DMS114 treated with DMSO at 0.1 percent for 48 hours (cell line): Measurements from ENCODE around the gene SBK2.
"Not testable (repeated sequence)": the region's sequence is repeated elsewhere in the genome, so short reads cannot be mapped to it uniquely, and the experiment has no call there.

ENCODE experiments used
- DNase-seq: peaks from one replicate; lab custom pipeline; 2025; ENCODE audit not compliant: unreplicated experiment; lab: John Stamatoyannopoulos, UW

The SBK2 gene, protein sequence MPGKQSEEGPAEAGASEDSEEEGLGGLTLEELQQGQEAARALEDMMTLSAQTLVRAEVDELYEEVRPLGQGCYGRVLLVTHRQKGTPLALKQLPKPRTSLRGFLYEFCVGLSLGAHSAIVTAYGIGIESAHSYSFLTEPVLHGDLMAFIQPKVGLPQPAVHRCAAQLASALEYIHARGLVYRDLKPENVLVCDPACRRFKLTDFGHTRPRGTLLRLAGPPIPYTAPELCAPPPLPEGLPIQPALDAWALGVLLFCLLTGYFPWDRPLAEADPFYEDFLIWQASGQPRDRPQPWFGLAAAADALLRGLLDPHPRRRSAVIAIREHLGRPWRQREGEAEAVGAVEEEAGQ

DNA sequence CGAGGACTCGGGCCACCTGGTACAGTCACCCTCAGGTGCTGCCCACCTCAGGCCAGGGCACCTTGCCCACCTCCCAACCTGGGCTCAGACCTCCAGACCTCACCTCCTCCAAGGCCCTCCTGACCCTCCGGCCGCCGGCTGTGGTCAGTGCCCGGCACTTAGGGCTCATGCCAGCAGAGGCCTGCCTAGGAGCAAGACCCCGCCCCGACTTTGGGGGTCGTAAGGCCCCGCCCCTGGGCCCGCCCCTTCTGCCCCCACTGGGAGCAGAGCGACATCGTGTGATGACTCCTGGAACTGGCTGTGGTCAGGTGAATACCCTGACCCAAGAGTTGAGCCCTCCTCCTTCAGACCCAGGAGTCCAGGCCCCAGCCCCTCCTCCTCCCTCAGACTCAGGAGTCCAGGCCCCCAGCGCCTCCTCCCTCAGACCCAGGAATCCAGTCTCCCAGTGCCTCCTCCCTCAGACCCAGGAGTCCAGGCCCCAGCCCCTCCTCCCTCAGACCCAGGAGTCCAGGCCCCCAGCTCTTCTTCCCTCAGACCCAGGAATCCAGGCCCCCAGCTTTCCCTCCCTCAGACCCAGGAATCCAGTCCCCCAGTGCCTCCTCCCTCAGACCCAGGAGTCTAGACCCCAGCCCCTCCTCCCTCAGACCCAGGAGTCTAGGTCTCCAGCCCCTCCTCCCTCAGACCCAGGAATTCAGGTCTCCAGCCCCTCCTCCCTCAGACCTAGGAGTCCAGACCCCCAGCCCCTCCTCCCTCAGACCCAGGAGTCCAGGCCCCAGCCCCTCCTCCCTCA is at the start of gene SBK2:
SBK2 (minus strand) TSS at position 183 of the 790 bp plus-strand sequence. CDS start 839 bp downstream, outside the sequence.
- no peak for DNase-seq

DNA sequence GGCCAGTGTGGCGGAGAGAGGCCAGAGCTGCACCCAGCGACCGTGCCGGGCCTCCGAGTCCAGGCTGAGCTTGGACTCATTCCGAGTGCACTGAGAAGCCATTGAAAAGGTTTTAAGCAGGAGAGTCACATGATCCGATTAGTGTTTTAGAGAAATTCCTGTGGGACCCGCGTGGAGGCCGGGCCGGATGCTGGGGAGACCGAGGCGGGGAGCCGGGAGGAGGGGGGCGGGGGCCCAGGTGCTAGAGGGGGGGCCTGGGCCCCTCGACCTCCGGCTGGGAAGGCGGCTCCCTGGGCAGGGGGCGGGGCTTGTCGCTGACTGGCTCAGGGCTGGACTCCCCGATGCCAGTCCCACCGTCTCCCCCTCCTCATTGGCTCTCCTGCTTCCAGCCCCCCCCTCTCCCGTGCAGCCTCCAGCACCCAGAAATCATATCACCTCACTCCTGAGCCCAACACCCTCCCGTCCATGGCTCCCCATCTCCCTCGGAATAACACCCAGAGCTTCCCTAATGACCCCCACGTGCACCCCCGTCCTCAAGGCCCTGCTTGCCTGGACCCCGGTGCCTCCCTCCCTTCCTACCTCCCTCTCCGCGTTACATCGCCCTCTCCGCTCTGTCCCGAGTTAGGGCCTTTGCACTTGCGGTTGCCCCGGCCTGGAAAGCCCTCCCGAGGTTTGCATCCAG is 48.9 kb upstream of the SBK2 start:
- peak; percentile 70 for DNase-seq

DNA sequence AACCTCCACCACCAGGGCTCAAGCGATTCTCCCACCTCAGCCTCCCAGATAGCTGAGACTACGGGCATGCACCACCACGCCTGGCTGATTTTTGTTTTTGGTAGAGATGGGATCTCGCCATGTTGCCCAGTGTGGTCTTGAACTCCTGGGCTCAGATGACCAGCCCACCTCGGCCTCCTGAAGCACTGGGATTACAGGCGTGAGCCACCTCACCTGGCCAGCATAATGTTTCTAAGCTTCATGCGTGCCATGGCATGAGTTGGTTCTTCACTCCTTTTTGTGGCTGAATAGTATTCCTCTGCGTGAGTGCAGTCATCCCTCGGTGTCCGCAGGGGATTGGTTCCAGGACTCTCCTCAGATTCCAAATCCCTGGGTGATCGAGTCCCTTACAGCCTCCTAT is 47.9 kb upstream of the SBK2 start:
- DNase-seq, result no peak

DNA sequence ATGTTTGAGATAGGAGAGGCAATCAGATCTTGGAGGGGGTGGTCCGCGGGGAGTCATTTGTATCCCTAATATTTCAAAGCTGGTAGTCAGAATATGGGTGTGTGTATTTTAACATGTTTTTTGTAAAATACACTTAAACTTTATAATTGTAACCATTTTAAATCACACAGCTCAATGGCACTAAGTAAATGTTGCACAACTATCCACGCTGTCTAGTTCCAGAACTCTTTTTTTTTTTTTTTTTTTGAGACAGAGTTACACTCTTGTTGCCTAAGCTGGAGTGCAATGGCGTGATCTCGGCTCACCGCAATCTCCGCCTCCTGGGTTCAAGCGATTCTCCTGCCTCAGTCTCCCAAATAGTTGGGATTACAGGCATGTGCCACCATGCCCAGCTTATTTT is 47.0 kb upstream of the SBK2 start:
- DNase-seq, result not testable (repeated sequence)

DNA sequence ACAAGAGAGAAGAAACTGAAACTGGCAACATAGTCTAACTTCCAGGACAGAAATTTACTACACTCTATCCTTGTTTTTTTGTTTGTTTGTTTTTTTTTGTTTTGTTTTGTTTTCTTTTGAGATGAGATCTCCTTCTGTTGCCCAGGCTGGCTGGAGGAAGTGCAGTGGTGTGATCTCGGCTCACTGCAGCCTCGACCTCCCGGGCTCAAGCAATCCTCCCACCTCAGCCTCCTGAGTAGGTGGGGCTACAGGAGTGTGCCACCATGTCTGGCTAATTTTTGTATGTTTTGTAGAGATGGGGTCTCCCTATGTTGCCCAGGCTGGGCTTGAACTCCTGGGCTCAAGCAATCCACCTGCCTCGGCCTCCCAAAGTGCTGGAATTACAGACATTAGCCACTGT is 45.4 kb upstream of the SBK2 start:
- not testable (repeated sequence) for DNase-seq

DNA sequence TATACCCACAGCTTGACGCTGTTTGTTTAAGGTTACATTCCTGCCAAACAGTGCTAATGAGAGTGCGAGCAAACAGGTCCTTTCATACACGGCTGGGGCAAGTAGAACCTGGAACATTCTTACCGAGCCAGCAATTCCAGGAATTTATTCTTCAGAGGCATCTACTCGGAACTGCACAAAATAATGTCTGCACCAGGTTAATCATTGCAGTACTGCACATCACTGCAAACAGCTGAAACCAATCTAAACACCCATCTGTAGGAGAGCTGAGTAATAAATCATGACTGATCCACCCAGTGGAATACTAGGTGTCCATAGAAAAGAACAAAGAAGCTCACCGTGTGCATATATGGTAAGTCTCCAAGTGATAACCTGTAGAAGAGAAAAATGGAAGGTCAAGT is 44.9 kb upstream of the SBK2 start:
- no peak for DNase-seq

DNA sequence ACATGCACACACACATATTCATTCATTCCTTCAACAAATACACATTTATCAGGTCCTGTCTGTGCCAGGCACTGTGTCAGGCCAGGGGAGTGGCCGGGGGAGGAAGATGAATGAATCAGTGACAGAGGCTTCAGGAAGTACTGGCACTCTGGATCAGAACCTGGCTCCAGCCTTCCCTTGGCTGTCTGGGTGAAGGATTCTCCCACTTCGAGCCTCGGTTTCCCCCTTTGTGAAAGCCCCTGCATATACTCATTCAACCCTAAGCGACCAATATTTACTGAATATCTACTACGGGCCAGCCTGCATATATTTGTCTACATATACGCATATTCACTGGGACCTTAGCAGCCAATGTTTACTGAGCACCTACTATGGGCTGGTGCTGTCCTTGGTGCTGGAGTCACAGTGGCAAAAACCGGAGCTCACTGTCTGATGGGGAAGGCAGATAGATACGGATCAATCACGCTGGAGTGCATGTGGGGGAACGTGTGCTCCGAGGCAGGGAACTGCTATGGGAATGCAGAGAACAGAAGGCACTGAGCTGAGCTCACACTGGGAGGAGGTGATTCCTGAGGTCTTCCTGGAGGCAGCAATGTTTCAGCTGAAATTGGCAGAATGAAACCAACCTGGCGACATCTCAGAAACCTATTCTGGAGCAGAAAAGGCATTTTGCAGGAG is 44.4 kb upstream of the SBK2 start:
- DNase-seq, result no peak

DNA sequence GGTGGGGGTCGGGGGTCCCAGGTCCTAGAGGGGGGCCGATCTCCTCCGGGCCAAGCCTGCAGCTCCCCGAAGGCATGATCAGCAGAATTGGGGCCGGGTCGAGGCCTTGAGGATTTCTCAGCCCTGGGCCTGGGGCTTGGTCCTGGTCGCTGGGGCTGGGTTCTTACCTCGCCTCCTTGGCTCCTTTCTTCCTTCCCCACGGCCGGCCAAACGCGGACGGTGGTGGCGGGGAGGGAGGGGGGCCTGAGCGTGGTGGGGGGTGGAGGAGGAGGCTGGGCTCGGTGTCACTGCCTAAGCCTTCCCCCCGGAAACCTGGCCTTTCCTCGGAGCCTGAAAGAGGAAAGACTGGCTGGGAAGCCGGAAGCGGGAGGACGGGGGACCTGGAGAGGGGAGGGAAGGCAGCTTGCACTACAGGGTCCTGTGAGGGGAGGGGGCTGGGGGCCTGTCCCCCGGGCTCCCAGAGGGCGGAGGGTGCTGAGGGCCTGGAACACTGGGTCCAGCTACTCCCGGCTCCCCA is 43.8 kb upstream of the SBK2 start, which contains the start of gene ZNF579:
ZNF579 (minus strand) TSS at position 221 of the 517 bp plus-strand sequence. CDS start 1,209 bp downstream, outside the sequence.
- peak; percentile 86 for DNase-seq

DNA sequence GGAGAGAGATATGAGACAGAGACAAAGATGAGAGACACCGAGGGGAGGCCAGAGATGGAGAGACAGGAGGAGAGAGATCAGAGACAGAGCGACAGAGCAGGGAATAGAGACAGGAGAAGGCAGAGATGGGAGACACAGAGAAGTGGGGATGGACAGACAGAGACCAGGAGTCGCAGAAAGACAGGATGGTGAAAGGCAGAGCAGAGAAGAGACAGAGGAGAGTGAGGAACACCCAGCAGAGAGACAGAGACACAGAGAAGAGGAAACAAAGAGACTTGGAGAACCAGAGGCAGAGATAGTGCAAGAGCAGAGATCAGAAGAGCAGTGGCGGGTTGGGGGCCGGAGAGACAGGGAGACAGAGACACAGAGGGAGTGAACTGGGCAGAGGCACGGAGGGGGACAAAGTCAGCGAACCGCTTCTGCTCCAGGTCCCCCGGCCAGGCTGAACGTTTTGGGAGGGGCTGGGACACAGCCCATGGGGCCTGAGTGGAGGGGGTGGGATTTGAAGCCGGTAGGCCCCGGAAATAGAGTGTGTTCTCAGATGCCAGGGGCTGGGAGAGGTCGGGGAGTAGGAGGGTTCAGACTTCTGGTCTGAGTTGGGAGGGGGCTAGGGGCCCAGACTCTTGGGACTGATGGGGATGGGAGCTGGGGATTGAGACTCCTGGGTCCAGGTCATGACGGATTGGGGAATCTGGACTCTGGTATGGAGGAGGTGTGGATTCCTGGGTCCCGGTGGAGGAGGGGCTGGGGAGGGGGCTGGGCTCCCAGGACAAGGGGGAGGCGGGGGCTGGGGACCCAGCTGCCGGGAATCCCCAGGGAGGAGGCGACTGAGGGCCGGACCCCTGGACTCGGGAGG is 43.1 kb upstream of the SBK2 start:
- no peak for DNase-seq

DNA sequence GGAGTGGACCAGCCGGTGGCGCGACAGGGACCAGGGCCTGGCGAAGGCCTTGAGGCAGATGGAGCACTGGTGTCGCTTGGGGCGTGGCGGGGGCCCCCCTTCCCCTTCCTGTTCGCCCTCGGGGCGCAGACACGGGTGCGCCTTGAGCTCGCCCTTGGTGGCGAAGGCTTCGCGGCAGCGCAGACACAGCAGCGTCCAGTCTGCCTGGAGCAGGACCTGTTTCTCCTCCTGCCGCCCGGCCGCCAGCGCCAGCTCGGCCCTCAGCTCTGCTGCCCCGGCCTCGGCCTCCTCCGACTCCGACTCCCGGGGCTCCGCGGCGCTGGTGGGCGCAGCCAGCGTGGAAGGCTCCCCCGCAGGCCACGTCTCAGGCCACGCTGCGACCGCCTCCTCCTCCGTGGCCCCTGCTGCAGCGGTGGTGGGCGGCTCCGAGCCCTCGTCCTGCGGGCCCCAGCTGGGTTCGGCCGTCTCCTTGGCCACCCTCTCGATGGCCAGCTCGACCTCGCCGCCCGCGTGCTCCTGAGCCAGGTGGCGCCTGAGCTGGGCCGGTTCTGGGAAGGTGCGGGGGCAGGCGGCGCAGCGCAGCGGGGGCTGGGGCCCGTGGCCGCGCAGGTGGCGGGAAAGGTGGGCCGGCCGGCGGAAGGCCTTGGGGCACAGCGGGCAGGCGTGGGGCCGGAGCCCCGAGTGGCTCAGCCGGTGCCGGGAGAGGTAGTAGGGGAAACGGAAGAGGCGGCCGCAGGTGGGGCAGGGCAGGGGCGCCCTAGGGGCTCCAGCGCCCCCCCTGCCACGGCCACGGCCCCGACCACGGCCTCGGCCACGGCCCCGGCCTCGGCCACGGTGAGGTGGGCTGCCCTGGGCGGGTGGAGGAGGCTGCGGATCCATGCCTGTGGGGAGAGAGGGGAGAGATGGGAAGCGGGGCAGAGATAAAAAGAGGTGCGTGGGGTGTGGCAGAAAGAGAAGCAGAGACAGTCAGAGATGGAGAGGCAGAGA is 42.1 kb upstream of the SBK2 start:
- DNase-seq, result no peak

DNA sequence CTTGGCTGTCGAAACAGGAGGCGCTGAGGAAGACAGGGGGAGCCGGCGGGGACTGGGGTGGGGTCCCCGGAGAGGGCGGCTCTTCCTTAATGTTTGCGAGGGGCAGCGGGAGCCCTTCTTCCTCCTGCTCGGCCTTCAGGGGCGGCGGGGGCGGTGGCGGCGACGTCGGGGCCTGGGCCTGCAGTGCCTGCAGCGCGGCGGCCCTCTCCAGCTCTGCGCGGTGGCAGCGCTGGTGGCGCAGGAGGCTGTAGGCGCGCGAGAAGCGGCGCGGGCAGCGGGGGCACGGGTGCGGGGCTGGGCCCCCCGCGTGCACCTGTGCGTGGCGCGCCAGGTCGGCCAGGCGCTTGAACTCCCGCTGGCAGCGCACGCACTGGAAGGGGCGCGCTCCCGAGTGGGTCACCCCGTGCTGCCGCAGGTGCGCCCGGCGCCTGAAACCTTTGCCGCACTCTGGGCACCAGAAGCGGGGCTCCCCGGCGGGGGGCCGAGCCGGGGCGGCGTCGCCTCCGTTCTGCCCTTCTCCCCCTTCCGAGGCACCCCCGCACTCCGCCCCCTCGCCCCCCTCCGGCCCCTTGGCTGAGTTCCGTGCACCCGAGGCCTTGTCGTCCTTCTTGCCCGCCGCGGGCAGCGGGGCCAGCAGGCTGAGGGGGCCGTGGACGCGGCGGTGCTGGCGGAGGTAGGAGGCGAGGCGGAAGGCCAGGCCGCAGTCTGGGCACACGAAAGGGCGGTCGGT is 41.3 kb upstream of the SBK2 start:
- no peak for DNase-seq

DNA sequence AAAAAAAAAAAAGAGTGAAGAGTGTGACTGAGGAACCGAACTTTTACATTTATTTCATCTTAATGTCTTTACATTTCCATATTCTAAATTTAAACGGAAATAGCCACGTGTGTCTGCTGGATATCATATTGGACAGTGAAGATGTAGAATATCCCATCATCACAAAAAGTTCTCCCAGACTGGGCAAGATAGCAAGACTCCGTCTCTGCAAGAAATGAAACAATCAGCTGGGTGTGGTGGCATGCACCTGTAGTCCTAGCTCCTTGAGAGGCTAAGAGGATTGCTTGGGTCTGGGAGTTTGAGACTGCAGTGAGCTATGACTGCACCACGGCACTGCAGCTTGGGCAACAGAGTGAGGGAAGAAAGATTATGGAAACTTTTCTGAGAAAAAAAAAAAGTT is 39.8 kb upstream of the SBK2 start:
- DNase-seq, result no peak

DNA sequence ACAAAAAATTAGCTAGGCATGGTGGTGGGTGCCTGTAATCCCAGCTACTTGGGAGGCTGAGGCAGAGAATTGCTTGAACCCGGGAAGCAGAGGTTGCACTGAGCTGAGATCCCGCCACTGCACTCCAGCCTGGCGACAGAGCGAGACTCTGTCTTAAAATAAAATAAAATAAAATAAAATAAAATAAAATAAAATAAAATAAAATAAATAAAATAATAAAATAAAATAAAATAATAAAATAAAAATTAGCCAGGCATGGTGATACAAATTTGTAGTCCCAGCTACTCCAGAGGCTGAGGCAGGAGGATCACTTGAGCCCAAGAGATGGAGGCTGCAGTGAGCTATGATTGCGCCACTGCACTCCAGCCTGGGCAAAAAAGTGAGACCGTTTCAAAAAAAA is 37.0 kb upstream of the SBK2 start:
- DNase-seq, result not testable (repeated sequence)

DNA sequence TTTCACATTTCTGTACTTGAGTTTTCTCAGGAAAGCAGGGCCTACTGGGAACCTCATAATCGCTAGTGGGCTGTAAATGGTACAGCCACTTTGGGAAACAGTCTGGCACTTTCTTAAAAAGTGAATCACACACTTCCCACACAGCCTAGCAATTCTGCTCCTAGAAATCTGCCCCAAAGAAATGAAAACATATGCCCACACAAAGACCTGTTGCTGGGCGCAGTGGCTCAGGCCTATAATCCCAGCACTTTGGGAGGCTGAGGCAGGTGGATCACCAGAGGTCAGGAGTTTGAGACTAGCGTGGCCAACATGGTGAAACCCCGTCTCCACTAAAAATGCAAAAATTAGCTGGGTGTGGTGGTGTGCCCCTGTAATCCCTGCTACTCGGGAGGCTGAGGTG is 32.5 kb upstream of the SBK2 start:
- DNase-seq, result not testable (repeated sequence)

DNA sequence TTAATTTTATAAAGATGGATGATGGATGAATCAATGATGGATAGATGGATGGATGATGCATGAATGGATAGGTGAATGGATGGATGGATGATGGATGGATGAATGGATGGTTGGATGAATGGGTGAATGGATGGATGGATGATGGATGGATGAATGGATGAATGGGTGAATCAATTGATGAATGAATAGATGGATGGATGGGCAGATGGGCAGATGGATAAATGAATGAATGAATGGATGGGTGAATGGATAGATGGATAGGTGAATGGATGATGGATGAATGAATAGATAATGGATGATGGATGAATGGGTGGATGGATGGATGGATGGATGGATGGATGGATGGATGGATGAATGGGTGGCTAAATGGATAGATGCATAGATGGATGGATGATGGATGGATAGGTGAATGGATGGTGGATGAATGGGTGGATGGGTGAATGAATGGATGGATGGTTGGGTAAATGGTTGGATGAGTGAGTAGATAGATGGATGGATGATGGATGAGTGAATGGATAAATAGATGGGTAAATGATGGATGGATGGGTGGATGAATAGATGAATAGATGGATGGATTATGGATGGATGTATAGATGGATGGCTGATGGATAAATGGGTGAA is 30.9 kb upstream of the SBK2 start:
- DNase-seq, result no peak

DNA sequence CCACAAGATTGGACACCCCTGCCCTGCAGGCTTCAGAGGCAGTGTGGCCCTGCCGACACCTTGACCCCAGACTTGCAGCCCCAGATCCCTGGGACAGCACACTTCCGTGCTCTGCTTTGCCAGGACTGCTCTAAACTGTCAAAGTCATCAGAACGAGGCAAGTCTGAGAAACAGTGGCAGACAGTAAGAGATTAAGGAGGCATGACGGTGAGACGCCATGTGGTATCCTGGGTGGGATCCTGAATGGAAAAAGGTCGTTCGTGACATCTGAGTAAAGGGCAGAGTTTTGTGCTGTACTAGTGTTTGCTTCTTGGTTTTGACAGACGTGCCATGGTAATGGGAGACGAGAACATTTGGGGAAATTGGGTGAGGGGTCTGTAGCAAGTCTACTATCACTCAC is 29.9 kb upstream of the SBK2 start:
- no peak for DNase-seq

DNA sequence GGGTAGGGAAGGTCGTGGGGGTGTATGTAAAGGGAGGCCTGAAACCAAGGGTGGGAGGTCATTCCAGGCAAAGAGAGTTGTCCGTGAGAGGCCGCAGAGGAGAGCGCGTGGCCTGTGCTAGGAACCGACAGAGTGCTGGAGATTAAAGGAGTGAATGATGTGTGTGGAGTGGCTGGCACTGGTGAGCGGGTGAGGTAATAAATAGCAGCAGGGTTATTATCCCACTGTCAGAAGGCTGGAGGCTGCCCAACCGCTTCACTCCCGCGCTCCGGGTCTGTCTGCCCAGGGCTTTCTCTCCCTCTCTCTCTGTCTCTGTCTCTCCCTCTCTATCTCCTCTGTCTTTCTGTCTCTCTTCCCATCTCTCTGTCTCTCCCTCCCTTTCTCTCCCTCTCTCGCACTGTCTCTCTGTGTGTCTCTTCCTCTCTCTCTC is 26.3 kb upstream of the SBK2 start:
- DNase-seq, result no peak

DNA sequence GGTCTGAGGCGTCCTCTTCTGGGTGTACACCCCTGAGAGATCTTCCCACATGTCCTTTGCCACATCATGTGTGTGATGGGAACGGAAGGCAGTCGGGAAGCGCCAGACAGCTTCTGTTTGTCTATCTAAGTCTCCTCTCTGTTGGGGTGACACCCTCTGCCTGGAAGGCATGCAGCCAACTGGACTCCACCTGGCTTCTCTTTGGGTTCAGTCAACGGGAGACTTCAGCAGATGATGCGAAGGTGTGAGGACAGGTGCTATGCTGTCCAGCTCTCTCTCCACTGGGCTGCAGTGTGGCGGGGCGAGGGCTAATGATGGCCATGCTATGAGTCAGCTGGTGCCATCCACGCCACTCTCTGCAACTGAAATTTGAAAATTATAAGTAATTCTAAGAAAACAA is 22.8 kb upstream of the SBK2 start:
- DNase-seq, result no peak
